ENCODE results near the gene GABARAP.

DNA sequence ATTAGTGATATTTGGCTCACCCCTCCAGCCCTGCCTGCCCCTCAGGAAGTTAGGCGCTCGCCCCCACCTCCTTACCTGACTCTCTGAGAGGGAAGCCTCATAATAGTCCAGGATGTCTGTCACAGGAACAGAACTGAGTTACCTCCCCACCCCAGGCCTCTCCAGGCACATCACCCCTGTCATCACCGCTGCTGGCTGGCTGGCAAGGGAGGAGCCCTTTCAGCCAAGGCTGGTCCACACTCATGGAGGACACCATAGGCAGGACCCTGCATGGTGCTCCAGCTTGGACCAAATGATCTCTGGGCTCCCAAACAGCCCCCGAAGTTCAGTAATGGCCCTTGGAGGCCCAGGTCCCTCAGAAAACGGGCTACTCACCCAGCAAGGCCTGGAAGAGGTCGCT is 24.1 kb downstream of the GABARAP start:
- TF ChIP-seq, protein P1, sequence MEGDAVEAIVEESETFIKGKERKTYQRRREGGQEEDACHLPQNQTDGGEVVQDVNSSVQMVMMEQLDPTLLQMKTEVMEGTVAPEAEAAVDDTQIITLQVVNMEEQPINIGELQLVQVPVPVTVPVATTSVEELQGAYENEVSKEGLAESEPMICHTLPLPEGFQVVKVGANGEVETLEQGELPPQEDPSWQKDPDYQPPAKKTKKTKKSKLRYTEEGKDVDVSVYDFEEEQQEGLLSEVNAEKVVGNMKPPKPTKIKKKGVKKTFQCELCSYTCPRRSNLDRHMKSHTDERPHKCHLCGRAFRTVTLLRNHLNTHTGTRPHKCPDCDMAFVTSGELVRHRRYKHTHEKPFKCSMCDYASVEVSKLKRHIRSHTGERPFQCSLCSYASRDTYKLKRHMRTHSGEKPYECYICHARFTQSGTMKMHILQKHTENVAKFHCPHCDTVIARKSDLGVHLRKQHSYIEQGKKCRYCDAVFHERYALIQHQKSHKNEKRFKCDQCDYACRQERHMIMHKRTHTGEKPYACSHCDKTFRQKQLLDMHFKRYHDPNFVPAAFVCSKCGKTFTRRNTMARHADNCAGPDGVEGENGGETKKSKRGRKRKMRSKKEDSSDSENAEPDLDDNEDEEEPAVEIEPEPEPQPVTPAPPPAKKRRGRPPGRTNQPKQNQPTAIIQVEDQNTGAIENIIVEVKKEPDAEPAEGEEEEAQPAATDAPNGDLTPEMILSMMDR (IDR thresholded peaks at IDR 0.05) = no peak
- TF ChIP-seq POLR2A (IDR thresholded peaks at IDR 0.05) = no peak
